ENCODE results near the gene MTTP.
"Not testable (repeated sequence)": the region's sequence is repeated elsewhere in the genome, so short reads cannot be mapped to it uniquely, and the experiment has no call there.

MTTP gene

DNA sequence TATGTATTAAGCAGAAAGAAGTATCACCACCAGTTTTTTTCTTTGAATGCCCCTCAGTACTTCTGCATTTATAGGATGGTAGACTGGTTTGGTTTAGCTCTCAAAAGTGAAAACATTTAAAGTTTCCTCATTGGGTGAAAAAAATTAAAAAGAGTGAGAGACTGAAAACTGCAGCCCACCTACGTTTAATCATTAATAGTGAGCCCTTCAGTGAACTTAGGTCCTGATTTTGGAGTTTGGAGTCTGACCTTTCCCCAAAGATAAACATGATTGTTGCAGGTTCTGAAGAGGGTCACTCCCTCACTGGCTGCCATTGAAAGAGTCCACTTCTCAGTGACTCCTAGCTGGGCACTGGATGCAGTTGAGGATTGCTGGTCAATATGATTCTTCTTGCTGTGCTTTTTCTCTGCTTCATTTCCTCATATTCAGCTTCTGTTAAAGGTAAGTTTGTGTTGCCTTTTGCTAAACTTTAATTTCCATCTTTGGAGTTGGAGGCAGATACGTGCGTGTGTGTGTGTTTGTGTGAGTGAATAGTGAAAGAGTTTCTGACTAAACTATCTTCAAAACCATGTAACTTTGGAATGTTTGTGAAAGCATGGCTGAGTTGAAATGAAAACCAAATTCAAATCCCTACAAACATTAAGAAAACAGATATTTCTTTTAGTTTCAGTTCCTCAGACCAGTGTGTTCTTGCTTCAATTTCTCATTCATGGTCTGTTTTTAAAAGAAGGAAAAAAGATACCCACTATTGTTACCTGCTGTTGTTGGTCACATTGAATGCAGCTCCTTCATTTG is at the start of gene MTTP:
TSS of gene MTTP (plus strand) at position 295 of the 795 bp plus-strand sequence. CDS start at position 381, 86 bp downstream.
- no peak for DNase-seq

DNA sequence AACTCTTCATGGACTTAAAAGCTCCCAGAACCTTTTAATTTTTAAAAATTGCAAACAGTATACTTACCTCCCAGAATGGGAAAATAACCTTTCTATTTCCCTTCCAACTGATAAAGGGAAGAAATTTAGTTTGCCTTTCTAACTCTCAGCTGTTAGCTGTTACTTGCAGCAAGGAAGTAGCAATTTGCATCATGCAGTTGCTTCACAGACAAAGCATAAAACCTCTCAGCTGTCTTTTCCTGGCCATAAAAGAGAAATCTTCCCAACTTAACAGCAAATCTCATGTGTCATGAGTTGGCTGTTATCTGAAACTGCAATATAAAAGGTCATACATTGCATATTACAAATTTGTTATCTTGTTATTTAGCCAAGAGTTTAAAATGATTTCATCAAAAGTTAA is 45.4 kb upstream of the MTTP start:
- no peak for DNase-seq

- DNase-seq, result no peak
These were observed 44.7 kb upstream of the MTTP start for GRCh38 chr4:99529956-99530355.

GRCh38 chr4:99534699-99535098 is 39.9 kb upstream of the MTTP start:
- DNase-seq, result not testable (repeated sequence)

DNA sequence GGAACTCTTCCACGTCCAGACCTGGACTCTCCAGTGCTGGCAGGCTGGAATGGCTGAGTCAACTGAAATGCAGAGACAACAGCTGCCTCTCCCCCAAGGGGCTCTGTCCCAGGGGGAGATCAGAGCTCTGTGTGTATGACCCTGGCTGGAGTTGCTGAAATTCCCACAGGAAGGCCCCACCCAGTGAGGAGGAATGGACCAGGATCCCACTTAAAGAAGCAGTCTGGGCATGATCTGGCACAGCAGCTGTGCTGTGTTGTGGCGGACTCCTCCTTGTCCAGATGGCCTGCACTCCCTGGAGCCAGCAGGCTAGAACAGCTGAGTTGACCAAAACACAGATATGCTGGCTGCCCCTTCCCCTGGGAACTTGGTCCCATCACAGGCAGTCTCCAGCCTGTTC is 38.4 kb upstream of the MTTP start:
- no peak for DNase-seq

DNA sequence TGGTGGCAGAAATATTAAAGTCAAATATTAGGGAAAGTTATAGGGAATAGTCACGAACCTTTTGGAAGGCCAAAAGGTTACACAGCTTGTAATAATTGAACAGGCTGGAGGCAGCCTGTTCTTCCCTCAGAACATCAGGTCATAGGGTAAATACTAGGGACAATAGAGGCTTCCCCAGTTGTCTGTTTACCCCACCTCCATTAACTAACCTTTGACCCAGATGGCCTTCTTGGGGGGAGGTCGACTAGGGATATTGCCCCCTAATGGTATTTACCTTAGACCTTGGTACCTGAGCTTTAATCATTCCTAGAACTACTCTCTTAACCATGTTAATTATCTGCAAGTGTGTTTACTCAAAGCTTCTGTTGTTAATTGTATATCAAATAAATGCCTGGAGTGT is 37.8 kb upstream of the MTTP start:
- DNase-seq, result no peak

- DNase-seq, result no peak
These were observed 37.0 kb upstream of the MTTP start for GRCh38 chr4:99537674-99538073.

- peak; percentile 34 for DNase-seq
These were observed 34.2 kb upstream of the MTTP start for GRCh38 chr4:99540277-99540939.

DNA sequence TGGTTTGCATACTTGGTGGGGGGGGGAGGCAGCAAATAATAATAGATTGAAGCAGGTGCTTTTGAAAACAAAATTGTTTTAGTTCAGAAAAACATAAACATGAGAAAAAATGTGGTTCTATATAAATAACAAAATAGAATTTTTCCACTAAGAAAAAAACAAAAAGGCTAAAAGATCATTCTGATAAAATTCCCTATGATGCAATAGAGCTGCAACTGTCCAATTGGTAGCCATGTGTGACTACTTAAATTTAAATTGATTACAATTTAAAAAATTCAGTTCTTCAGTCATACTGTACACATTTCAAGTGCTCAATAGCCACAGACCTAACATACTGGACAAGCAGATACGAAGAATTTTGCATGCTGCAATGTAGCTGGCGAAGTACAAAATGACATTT is 21.8 kb upstream of the MTTP start:
- DNase-seq, result no peak

DNA sequence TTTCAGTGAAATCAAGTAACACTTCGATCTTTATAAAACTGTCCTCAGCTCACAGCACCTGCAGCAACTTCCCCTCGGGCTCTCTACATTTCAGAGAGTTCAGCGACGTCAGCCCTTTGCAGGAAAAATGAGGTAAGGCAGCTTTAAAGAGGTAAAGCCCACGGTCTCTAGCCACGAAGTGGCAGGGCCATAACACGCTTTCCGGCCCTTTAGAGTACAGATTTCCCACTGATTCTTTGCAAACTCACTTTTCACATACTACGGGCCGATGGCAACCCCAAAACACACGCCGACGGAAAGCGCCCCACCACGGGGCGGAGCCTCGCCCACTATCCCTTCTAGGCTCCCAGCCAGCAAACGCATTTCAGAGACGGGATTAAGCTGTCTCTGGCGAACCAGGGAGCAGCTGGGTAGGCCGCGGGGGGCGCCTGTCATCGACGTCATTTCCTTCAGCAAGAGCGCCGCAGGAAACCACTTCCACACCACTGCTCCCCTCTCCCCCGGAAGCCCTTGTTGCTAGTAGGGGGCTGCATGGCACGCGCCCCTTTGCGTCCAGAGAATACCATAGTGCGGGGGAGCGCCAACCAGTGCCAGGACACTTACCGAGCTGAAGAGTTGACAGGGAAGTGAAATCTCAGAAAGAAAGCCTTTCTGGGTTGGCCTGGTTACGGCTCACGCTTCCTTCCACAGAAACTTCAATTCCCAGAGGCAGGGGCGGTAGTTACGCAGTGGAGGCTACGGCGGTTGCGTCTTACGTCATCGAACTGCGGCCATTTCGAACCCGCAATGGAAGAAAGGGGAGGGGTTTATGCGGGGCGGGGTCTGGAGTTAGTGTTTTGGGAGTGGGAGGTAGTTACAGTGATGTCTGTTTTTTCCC is 11.1 kb upstream of the MTTP start, which contains the start of gene TRMT10A:
TSS of gene TRMT10A (minus strand) at position 730 of the 877 bp plus-strand sequence. CDS start 4,701 bp downstream, outside the sequence.
- peak; percentile 95 for DNase-seq

GRCh38 chr4:99564921-99565320 is 9.7 kb upstream of the MTTP start:
- DNase-seq, result no peak

GRCh38 chr4:99571883-99572282 is 2.7 kb upstream of the MTTP start:
- DNase-seq, result no peak

DNA sequence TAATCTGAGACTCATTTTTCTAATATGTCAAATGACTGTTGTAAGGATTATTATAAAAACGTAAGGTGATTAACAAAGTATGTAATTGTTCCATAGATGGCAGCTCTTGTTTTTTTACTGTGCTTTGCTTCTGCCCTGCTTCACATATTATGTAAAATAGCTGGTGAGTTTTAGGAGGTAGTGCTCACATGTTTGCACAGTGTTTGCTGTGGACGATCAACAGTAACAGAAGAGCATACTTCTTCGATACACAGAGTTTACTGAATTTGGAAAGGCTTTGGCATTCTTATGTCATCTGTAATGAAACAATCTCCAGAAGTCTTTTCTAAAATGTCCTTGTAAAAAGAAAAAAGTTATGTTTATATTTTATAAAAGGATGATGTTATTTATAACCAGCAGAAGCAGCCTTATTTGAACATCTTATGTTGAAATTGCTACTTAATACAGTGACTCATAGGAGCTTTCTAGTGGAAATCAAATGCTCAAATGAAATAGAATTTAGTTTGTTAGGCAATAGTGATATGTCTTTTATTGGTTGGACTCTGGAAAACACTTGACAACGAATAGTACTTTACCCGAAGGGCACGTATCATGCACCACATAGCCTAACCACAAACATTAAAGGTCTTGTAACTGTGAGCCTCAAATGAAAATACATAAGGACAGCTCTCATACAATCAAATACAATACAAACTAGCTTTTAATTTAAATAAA is 1.9 kb upstream of the MTTP start:
- DNase-seq, result no peak

GRCh38 chr4:99573735-99574368 is 772 bp upstream of the MTTP start:
- no peak for DNase-seq

- DNase-seq, result no peak
These were observed 4.1 kb downstream of the MTTP start for GRCh38 chr4:99578714-99579113.

DNA sequence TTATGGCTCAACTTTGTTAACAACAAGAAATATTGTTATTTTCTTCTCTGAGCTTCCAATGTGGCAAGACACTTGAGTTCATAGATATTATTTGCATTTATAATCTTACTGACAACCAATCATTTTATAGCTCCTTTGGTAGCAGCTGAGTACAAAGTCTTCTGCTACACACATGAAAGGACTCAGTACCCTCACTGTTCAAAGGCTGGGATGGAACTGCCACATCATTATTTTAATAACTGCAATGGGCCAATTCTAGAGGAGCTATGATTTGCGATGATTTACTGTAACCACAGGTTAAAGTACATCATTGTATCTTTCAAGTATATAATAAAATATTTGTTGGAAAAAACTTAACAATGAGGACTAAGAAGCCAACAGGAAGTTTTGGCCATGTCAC is 10.9 kb downstream of the MTTP start:
- DNase-seq, result no peak

GRCh38 chr4:99586322-99586721 is 11.7 kb downstream of the MTTP start:
- no peak for DNase-seq

DNA sequence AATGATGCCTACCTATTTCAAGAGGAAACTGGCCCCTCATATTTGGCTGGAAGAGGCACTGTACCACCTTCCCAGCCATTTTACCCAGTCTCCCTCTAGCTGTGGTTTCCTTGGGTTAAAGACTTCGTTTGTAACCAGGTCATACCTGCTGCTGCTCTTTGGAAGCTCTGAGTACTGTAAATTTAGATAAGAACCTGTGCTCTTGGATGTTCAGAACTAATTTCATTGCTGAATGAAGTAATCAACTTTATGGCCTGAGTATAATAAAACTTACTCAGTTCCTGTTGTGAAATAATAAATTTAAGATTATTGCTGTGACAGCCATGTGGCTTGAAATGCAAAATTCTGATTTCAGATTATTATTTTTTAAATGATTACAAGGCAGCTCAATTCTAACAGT is 12.2 kb downstream of the MTTP start:
- DNase-seq, result no peak

DNA sequence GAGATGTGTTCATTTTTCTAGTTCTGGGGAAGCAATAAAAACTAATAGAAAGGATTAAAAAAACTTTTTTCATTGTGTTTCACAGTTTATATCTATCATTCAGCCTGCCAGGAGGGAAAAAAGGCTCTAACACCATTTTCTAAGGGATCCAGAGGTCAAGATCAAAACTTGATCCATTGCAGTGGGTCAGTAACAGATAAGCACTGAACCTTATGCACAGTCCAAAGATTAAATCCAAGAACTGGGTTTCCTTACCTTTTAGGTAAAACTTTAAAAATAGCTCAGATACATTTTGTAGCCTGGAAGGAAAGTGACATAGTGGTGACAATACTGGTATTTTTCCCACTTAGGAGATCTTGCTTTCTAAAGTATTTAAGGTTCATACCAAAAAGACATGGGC is 12.7 kb downstream of the MTTP start:
- DNase-seq, result no peak

- DNase-seq, result no peak
These were observed 13.2 kb downstream of the MTTP start for GRCh38 chr4:99587803-99588202.

DNA sequence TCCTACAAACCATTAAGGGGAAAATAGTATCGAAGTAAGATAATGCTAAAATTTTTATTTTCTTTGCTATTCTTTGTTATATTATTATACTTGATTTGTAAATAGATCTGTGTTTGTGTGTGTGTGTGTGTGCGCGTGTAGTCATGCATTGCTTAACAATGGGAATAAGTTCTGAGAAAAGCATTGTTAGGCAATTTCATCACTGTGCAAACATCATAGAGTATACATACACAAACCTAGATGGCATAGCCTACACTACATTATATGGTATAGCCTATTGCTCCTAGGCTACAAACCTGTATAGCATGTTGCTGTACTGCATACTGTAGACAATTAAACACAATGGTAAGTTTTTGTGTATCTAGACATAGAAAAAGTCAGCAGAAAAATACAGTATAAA is 17.1 kb downstream of the MTTP start:
- no peak for DNase-seq

All from kidney glomerular epithelial cell (primary cell).